ENCODE data around the gene GALNT9.

GALNT9 gene

GRCh38 chr12:132210223-132211055, 119.0 kb downstream of the GALNT9 start:
- DNase-seq (ENCODE audit: low spot score): no peak
- no peak for TF ChIP-seq CTCF (IDR thresholded peaks at IDR 0.05)
- Histone ChIP-seq H3K27ac (no peak overlapping the region), H3K4me3 (no peak overlapping the region)

GRCh38 chr12:132209619-132210222, 119.7 kb downstream of the GALNT9 start:
- Histone ChIP-seq H3K27ac (no peak overlapping the region), H3K4me3 (no peak overlapping the region)
- no peak for TF ChIP-seq CTCF (IDR thresholded peaks at IDR 0.05)
- no peak for DNase-seq (ENCODE audit: low spot score)

GRCh38 chr12:132208153-132208823, 121.1 kb downstream of the GALNT9 start:
- TF ChIP-seq CTCF (IDR thresholded peaks at IDR 0.05): no peak
- H3K27ac ChIP-seq: no peak overlapping the region
- no peak overlapping the region for H3K4me3 ChIP-seq
- no peak for DNase-seq (ENCODE audit: low spot score)

GRCh38 chr12:132207083-132207775, 122.2 kb downstream of the GALNT9 start:
- no peak for TF ChIP-seq CTCF (IDR thresholded peaks at IDR 0.05)
- no peak for DNase-seq (ENCODE audit: low spot score)
- no peak overlapping the region for H3K27ac ChIP-seq
- no peak overlapping the region for H3K4me3 ChIP-seq

GRCh38 chr12:132206046-132206434, 123.3 kb downstream of the GALNT9 start:
- DNase-seq (ENCODE audit: low spot score): no peak
- Histone ChIP-seq H3K4me3 (peak overlapping the region; percentile 64), H3K27ac (no peak overlapping the region)
- TF ChIP-seq CTCF (IDR thresholded peaks at IDR 0.05): no peak

GRCh38 chr12:132205271-132206045, 123.9 kb downstream of the GALNT9 start:
- H3K4me3 ChIP-seq: peak overlapping the region; percentile 64
- TF ChIP-seq CTCF (IDR thresholded peaks at IDR 0.05): no peak
- no peak for DNase-seq (ENCODE audit: low spot score)
- no peak overlapping the region for H3K27ac ChIP-seq
